T-helper 1 cell treated with Interleukin-12 subunit alpha and Interleukin-12 subunit beta and Interleukin-4 antibody, amounts not matched to agents 30 μg/mL and 1 μg/mL, for 36 hours (primary cell): ENCODE results near the gene MRPL21.
"Not testable (repeated sequence)": the region's sequence is repeated elsewhere in the genome, so short reads cannot be mapped to it uniquely, and the experiment has no call there.

ENCODE experiments used
- H3K27ac Mint-ChIP-seq: one replicate; pipeline ENCODE4 v1.8.0; 2021; ENCODE audit warnings: mild to moderate bottlenecking, mixed read lengths
- H3K27me3 Mint-ChIP-seq: one replicate; pipeline ENCODE4 v1.8.0; 2021; ENCODE audit warnings: low read depth, mixed read lengths
- H3K36me3 Mint-ChIP-seq: one replicate; pipeline ENCODE4 v1.8.0; 2021; ENCODE audit warnings: low read depth, mixed read lengths
- H3K4me1 Mint-ChIP-seq: one replicate; pipeline ENCODE4 v1.8.0; 2021; ENCODE audit warnings: low read depth, mixed read lengths
- H3K4me3 Mint-ChIP-seq: one replicate; pipeline ENCODE4 v1.8.0; 2021; ENCODE audit warnings: mild to moderate bottlenecking, moderate library complexity, mixed read lengths
- H3K9me3 Mint-ChIP-seq: one replicate; pipeline ENCODE4 v1.8.0; 2021; ENCODE audit warnings: mixed read lengths

MRPL21 gene

GRCh38 chr11:68905421-68906360, 2.1 kb upstream of the MRPL21 start:
- peak overlapping the region; percentile 23 for H3K27ac Mint-ChIP-seq
- no peaks in the 10 kb centered on the region for H3K27me3 Mint-ChIP-seq
- peaks cover 17% of the 10 kb centered on the region for H3K36me3 Mint-ChIP-seq
- H3K4me3 Mint-ChIP-seq: peak overlapping the region; percentile 97
- H3K4me1 Mint-ChIP-seq: peaks cover 29% of the 10 kb centered on the region
- H3K9me3 Mint-ChIP-seq: no peaks in the 10 kb centered on the region

DNA sequence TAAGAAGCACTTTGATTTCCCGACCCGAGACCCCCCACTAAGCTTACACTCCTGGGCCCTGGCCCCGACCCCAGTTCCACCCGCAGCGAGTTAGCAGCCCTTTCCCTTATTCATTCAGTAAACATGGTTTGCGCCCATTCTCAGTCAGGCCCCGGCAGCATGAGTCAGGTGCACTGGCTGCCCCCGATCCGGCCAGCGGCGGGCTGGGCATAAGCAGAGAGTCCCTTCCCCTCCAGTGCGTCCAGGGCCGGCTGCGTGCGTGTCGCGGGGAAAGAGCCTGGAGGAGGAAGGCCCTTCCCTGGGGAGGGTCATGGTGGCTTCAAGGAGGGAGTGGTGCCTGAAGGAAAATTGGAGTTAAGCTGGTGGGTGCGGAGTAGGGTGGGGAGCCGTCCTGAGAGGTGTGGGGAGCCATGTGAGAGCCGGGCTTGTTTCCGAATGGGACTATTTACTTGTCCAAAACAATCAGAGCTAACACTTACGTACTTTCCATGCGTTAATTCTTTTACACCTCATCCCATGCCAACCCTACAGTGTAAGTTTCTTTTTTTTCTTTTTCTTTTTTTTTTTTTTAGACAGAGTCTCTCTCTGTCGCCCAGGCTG, 716 bp upstream of the MRPL21 start:
- H3K4me1 Mint-ChIP-seq: peaks cover 29% of the 10 kb centered on the region
- peak overlapping the region; percentile 97 for H3K4me3 Mint-ChIP-seq
- no peaks in the 10 kb centered on the region for H3K9me3 Mint-ChIP-seq
- H3K27me3 Mint-ChIP-seq: no peaks in the 10 kb centered on the region
- H3K27ac Mint-ChIP-seq: peak overlapping the region; percentile 92
- peaks cover 22% of the 10 kb centered on the region for H3K36me3 Mint-ChIP-seq

- Mint-ChIP-seq H3K27me3 (no peaks in the 10 kb centered on the region), H3K4me3 (no peak overlapping the region), H3K4me1 (peaks cover 29% of the 10 kb centered on the region), H3K9me3 (no peaks in the 10 kb centered on the region), H3K27ac (no peak overlapping the region), H3K36me3 (peaks cover 24% of the 10 kb centered on the region)
Observed at GRCh38 chr11:68900835-68901381, 2.7 kb downstream of the MRPL21 start.

GRCh38 chr11:68897441-68897840, 6.2 kb downstream of the MRPL21 start:
- Mint-ChIP-seq H3K9me3 (no peaks in the 10 kb centered on the region), H3K27me3 (no peaks in the 10 kb centered on the region), H3K4me1 (peaks cover 9% of the 10 kb centered on the region), H3K4me3 (no peak overlapping the region), H3K27ac (no peak overlapping the region), H3K36me3 (peaks cover 25% of the 10 kb centered on the region)

- Mint-ChIP-seq H3K27me3 (no peaks in the 10 kb centered on the region), H3K4me1 (no peaks in the 10 kb centered on the region), H3K36me3 (peaks cover 25% of the 10 kb centered on the region), H3K4me3 (no peak overlapping the region), H3K9me3 (no peaks in the 10 kb centered on the region), H3K27ac (no peak overlapping the region)
Observed at GRCh38 chr11:68896171-68896959, 7.3 kb downstream of the MRPL21 start.

DNA sequence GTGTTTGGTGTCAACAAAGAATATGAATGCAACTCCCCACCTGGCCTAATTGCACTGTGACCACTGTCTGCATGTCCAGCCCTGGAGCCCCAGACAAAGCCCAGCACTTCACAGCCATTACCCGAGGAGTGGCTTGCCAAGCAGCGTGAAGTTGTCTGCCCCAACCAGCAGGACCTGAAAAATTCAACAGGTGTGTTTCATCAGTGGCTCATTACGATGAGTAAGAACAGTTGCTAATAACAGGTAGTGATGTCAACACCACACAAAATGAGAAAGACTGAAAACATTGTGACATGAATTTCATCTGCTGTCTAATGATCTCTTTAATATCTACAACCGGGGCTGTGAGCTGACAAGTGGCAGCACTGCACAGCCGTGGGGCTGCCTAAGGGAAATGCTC, 10.3 kb downstream of the MRPL21 start:
- no peaks in the 10 kb centered on the region for H3K4me1 Mint-ChIP-seq
- no peak overlapping the region for H3K4me3 Mint-ChIP-seq
- no peaks in the 10 kb centered on the region for H3K9me3 Mint-ChIP-seq
- no peaks in the 10 kb centered on the region for H3K27me3 Mint-ChIP-seq
- peaks cover 19% of the 10 kb centered on the region for H3K36me3 Mint-ChIP-seq
- H3K27ac Mint-ChIP-seq: no peak overlapping the region

DNA sequence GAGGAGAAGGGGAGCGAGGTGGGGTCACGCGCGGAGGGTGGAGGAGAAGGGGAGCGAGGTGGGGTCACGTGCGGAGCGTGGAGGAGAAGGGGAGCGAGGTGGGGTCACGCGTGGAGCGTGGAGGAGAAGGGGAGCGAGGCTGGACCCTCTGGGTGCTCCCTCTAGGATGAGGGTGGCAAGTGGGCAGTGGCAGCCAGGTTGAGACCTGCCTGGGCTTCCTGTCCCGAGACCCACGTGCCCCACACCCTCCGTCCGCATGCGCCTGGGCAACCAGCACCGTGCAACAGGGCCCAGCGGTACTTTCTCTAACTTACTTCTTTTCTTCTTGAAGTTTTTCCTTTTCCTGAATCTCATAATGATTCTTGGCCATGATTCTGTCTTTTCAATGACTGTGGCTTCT, 11.1 kb downstream of the MRPL21 start:
- Mint-ChIP-seq H3K27ac (no peak overlapping the region), H3K4me3 (no peak overlapping the region), H3K27me3 (no peaks in the 10 kb centered on the region), H3K9me3 (no peaks in the 10 kb centered on the region), H3K4me1 (no peaks in the 10 kb centered on the region), H3K36me3 (peaks cover 17% of the 10 kb centered on the region)

- Mint-ChIP-seq H3K9me3 (no peaks in the 10 kb centered on the region), H3K4me1 (no peaks in the 10 kb centered on the region), H3K27me3 (no peaks in the 10 kb centered on the region), H3K36me3 (peaks cover 13% of the 10 kb centered on the region), H3K4me3 (no peak overlapping the region), H3K27ac (no peak overlapping the region)
Observed at GRCh38 chr11:68891351-68891948, 12.2 kb downstream of the MRPL21 start.

GRCh38 chr11:68890490-68891231, 13.0 kb downstream of the MRPL21 start:
- peaks cover 11% of the 10 kb centered on the region for H3K36me3 Mint-ChIP-seq

GRCh38 chr11:68889948-68890446, 13.6 kb downstream of the MRPL21 start:
- Mint-ChIP-seq H3K9me3 (no peaks in the 10 kb centered on the region), H3K4me1 (no peaks in the 10 kb centered on the region), H3K27me3 (no peaks in the 10 kb centered on the region), H3K27ac (no peak overlapping the region), H3K4me3 (no peak overlapping the region), H3K36me3 (peaks cover 11% of the 10 kb centered on the region)

More at GRCh38 chr11:68890490-68891231, 13.0 kb downstream of the MRPL21 start:
- Mint-ChIP-seq H3K9me3 (no peaks in the 10 kb centered on the region), H3K27me3 (no peaks in the 10 kb centered on the region), H3K4me1 (no peaks in the 10 kb centered on the region), H3K27ac (no peak overlapping the region), H3K4me3 (no peak overlapping the region)

- H3K36me3 Mint-ChIP-seq, H3K27me3 Mint-ChIP-seq, H3K27ac Mint-ChIP-seq, H3K4me1 Mint-ChIP-seq, H3K4me3 Mint-ChIP-seq, H3K9me3 Mint-ChIP-seq: not testable (repeated sequence)
Observed at GRCh38 chr11:68884827-68885226, 18.8 kb downstream of the MRPL21 start.

DNA sequence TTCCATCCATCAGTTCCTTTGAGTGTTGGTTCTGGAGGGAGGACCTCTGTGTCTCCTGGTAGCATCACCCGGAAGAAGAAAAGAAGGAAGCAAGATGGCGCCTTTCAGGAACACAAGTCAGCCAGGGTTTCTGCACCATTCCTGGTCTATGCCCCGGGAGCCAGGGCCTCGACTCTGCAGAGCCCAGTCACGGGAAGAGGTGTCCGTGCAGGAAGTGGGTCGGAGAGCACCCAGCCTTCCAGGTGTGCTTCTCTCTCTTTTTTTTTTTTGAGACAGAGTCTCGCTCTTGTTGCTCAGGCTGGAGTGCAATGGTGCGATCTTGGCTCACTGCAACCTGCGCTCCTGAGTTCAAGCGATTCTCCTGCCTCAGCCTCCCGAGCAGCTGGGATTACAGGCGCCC, 21.2 kb downstream of the MRPL21 start:
- Mint-ChIP-seq H3K9me3 (no peaks in the 10 kb centered on the region), H3K36me3 (peaks cover 2% of the 10 kb centered on the region), H3K27ac (no peak overlapping the region), H3K27me3 (no peaks in the 10 kb centered on the region), H3K4me1 (no peaks in the 10 kb centered on the region), H3K4me3 (no peak overlapping the region)

- no peaks in the 10 kb centered on the region for H3K9me3 Mint-ChIP-seq
- no peaks in the 10 kb centered on the region for H3K27me3 Mint-ChIP-seq
- no peaks in the 10 kb centered on the region for H3K4me1 Mint-ChIP-seq
- peaks cover 2% of the 10 kb centered on the region for H3K36me3 Mint-ChIP-seq
- no peak overlapping the region for H3K27ac Mint-ChIP-seq
- H3K4me3 Mint-ChIP-seq: no peak overlapping the region
Observed at GRCh38 chr11:68881320-68881719, 22.3 kb downstream of the MRPL21 start.
